Measurements from ENCODE around the gene SLC39A9.

DNA sequence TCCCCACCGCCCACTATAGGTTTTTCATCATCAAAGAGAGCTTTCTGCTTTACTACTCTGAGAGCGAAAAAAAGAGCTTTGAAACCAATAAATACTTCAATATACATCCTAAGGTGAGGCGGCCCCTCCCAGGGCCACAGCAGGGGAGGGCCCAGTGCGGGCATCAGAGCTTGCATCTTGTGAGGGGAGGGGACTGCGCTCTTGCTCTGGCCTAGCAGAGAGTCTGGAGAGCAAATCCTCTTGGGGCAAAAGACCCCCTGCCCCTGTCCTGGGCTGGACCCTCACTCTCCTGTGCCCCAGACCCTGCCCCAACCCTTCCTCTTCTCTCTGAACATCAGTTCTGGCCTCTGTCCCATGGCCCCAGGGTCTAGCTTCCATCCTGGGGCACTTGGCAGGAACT is 101.6 kb downstream of the SLC39A9 start:
- TF ChIP-seq, protein P1, sequence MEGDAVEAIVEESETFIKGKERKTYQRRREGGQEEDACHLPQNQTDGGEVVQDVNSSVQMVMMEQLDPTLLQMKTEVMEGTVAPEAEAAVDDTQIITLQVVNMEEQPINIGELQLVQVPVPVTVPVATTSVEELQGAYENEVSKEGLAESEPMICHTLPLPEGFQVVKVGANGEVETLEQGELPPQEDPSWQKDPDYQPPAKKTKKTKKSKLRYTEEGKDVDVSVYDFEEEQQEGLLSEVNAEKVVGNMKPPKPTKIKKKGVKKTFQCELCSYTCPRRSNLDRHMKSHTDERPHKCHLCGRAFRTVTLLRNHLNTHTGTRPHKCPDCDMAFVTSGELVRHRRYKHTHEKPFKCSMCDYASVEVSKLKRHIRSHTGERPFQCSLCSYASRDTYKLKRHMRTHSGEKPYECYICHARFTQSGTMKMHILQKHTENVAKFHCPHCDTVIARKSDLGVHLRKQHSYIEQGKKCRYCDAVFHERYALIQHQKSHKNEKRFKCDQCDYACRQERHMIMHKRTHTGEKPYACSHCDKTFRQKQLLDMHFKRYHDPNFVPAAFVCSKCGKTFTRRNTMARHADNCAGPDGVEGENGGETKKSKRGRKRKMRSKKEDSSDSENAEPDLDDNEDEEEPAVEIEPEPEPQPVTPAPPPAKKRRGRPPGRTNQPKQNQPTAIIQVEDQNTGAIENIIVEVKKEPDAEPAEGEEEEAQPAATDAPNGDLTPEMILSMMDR (IDR thresholded peaks at IDR 0.05), result no peak
- no peak for TF ChIP-seq EP300 (IDR thresholded peaks at IDR 0.05)
